HPDE6-E6E7 (cell line): Measurements from ENCODE around the gene CNTFR.
"Not testable (repeated sequence)": the region's sequence is repeated elsewhere in the genome, so short reads cannot be mapped to it uniquely, and the experiment has no call there.

ENCODE experiments used
- DNase-seq: peaks from one replicate; pipeline ENCODE4 v3.0.0; 2011; ENCODE audit warnings: missing footprints; ENCODE audit errors: extremely low spot score

The CNTFR gene, protein sequence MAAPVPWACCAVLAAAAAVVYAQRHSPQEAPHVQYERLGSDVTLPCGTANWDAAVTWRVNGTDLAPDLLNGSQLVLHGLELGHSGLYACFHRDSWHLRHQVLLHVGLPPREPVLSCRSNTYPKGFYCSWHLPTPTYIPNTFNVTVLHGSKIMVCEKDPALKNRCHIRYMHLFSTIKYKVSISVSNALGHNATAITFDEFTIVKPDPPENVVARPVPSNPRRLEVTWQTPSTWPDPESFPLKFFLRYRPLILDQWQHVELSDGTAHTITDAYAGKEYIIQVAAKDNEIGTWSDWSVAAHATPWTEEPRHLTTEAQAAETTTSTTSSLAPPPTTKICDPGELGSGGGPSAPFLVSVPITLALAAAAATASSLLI

DNA sequence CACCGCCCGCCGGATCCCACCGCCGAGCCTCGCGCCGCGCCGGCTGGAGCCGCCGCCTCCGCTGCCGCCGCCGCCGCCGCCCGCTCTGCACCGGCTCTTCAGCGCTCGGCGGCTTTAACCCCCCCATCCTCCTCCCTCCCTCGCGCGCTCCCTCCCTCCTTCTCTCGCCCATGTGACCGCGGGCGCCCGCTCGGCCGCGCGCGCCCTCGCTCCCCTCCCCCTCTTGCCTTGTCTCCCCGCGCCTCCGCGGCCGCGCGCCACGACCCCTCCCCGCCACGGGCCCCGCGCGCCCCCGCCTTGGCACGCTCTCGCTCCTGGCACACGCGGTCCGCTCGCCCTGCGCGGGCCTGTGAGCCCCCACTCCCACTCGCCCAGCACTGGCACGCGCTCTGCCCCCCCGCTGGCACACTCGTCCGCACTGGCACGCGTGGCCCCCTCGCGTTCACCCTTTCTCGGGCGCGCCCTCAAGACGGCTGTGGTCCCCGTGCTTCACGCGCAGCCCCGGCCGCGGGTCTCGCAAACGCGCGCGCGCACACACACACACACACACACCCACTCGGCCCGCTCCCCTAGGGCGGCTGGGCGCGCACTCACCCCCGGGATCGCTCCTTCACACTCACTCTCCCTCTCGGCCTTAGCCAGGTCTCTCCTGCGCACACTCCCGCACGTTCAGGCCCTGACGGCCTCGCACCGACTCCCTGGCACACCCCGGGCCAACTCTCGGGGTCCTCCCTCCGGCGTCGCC lies at the start of gene CNTFR:
Gene CNTFR (minus strand): TSS at position 89 of the 745 bp plus-strand sequence. CDS start 20,743 bp downstream, outside the sequence.
- DNase-seq: no peak

DNA sequence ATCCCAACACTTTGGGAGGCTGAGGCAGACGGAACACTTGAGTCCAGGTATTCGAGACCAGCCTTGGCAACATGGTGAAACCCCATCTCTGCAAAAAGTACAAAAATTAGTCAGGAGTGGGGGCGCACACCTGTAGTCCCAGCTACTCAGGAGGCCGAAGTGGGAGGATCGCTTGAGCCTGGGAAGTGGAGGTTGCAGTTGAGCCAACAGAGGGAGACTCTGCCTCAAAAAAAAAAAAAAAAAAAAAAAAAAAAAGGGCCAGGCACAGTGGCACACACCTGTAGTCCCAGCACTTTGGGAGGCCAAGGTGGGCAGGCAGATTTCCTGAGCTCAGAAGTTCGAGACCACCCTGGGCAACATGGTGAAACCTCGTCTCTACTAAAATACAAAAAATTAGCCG lies 49.8 kb upstream of the CNTFR start:
- DNase-seq: not testable (repeated sequence)

DNA sequence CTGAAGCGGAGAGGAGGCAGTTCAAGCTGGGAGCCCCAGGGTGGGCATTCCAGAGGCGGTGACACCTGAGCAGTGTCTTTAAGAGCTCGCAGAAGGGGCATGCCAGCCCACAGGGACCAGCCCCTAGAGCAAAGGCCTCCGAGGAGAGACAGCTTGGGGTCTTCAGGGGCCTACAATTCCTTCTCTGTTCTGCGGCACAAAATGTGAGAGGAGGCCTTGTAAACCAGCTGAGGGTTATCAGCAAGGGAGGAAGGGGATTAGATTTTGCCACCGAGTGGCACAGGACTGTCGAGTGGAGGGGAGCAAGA lies 48.6 kb upstream of the CNTFR start:
- no peak for DNase-seq

DNA sequence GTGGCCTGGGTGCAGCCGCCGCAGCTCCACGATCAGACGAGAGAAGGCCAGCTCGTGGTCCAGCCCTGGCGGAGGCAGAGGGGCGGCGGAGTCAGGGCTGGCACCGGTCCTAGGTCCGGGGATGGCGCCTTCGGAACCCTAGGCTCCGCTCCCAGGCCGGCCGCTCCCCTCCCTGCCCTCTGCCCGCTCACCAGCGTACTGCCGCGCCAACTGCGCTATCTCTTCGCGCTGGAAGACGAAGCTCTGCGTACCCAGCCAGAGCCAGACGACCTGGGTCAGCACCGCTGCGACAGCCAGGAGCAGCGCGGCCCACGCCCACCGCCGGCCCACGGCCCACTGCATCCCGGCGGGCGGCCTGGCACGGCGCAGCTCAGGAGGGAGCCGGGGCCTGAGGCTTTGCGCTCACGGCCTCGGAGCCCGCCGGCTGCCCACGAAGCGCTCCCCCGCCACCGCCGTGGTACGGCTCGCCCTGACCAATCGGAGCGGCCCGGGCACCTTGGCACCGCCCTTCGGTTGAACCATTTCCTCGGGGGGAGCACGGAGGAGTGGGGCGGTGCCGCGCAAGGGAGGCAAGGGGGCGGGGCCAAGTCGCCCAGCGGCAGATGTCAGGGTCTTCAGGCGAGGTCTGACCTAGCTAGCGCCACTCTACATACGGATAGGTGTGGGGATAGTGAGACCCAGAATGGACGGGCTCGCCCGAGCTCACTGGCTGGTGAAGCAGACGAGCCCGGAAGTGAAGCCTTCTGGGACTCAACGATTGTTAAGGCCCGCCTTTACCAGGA lies 48.0 kb upstream of the CNTFR start, which contains the start of gene SIGMAR1:
Gene SIGMAR1 (minus strand): TSS at position 432 of the 782 bp plus-strand sequence. CDS start 90 bp downstream, at position 342.
- DNase-seq: peak; percentile 93

DNA sequence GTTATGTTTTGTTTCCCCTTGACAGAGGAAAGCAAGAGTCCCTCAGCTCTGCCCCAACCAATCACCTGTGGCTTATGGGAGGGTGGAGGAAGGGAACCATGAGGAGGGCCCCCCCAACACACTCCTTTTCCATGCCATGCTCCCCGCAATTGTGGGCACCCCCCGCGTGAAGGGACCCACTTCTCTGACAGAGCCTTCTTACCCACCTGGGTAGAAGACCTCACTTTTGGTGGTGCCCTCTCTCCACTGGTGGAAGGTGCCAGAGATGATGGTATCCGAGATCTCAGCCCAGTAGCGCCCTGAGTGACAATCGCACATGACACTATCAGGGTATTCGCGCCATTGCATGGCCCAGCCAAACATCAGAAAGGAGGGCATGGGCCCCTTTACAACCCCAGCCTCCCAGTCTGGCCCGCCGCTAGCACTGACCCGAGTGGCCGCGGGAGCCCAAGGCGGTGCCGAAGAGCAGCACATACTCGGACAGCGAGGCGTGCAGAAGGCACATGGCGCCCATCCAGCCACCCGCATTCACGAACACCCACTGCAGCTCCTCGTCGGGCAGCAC lies 47.3 kb upstream of the CNTFR start:
- no peak for DNase-seq

DNA sequence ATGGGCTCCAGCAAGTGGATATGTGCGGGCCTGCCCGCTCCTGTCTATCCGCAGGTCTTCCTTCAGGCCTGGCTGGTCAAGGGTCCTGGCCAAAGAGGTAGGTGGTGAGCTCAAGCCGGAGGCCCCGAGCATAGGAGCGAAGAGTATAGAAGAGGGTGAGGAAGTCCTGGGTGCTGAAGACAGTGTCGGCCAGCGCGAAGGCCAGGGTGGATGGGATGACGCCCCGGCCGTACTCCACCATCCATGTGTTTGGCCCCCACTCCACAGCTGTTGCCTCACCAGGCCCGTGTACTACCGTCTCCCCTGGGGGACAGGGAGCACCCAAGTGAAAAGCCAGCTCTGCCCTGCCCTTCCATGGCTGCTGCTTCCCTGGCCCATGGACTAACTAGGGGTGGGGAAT lies 46.0 kb upstream of the CNTFR start:
- DNase-seq: no peak

DNA sequence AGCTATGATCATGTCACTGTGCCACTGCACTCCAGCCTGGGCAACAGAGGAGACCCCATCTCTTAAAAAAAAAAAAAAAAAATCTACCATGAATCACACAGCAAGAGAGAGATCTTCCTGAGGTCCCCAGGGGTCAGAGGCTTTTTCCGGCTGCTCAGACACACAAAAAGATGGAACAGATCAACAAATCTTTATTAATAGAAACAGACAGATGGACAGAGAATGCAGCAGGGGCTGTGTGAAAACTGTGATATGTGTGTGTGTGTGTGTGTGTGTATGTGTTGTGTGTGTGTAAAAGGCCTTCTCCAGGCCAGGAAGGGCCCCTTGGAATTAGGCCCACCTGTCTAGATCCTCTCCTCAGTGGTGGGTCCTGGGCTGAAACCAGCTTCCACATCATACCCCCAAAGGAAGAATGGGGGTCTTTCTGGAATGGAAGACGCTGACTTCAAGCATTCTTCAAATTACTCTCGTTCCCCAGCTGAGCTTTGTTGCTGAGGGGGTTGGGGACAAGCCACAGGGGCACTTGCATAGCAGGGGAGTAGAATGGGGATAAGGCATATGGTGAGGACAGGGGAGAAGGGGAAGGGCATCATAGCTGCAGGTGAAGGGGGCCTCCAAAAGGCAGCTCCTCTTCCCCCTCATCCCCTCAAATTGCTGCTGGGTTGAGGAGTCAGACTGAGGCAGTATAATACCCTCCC lies 45.2 kb upstream of the CNTFR start:
- no peak for DNase-seq

DNA sequence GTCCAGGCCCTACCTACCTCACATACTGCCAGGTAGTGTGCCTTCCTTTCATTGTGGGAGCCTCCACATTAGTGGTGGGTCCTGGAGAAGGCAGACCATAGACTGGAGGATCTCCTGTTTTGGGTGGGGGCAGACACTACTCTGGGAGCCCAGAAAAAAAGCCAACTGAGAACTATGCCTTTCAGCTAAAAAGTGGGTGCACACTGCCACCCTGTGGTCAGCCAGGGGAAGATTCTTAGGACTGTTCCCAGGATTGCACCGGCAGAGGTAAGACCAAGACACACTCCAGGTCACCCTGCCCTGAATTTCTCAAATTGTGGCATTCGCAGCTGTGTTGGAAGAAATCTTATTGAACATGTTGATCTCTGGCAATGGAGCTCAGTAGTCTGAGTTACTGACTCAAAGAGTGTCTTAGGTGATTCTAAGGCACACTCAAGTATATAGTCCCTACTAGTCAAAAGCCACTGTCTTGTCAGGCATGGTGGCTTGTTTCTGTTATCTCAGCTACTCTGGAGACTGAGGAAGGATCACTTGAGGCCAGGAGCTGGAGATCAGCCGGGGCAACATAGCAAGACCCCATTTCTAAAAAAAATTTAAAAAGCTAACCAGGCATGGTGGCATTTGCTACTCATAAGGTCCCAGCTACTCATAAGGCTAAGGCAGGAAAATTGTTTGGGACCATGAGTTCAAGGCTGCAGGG lies 44.5 kb upstream of the CNTFR start:
- DNase-seq: peak; percentile 71

DNA sequence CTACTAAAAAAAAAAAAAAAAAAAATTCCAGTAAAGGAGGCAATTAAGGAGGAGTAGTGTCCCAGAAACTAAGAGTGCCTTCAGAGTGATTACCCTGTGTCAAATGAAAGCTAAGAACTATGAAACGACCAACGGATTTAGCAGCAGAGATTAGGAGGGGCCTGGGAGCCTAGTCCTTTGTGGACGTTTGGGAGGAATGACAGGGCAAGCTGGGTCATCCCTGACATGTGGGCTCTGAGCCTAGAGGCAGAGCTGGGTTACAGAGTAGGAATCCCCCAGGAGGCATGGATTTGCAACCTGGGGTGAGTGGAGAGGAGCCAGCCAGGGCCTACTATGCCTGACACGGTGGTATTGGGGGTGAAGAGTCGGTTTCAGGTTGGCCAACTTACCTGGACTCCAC lies 43.6 kb upstream of the CNTFR start:
- no peak for DNase-seq

DNA sequence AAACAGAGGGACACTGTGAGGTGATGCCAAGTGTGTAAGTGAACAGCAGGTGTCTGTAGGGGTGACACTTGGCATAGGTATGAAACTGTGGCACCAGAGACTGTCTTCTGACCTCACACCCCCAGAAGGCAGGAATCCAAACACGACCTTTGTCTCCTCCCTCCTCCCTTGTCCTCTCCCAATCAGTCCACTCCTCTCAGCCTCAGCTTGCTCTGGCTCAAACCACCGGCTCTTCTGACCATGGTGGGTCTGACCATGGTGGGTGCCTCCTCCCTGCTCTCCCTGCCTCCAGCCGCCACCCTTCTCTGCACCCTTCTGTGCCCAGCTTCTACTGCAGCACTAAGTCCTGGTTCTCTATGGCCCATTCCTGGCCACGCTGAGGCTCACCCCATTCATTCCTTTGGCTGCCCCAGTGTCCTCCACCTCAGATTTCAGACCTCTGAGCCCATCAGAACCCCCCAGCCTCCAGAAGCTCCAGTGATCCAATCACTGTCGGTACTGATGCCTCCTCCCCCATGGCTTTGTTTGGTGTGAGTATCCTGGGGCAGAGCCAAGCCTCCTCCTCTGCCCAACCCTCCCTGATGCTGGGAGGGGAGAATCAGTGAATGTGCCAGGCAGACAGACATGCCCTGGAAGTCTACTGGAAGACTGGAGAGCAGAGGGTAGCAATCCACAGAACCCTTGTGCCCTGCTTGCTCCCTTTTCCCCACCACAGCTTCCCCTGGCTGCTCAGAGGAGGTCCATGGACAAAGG lies 41.1 kb upstream of the CNTFR start:
- no peak for DNase-seq

DNA sequence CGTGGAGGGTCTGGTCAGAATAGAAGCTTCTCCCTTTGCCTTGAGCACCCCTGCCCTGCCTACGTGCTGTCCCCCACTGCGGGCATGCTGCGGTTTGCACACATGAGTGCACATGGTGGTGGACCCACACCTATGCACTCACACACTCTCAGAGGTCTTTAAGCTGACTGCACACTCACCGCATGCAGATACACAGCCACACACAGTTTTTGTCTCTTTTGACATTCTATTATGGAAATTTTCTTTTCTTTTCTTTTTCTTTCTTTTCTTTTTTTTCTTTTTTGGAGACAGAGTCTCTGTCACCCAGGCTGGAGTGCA lies 39.9 kb upstream of the CNTFR start:
- DNase-seq: no peak

DNA sequence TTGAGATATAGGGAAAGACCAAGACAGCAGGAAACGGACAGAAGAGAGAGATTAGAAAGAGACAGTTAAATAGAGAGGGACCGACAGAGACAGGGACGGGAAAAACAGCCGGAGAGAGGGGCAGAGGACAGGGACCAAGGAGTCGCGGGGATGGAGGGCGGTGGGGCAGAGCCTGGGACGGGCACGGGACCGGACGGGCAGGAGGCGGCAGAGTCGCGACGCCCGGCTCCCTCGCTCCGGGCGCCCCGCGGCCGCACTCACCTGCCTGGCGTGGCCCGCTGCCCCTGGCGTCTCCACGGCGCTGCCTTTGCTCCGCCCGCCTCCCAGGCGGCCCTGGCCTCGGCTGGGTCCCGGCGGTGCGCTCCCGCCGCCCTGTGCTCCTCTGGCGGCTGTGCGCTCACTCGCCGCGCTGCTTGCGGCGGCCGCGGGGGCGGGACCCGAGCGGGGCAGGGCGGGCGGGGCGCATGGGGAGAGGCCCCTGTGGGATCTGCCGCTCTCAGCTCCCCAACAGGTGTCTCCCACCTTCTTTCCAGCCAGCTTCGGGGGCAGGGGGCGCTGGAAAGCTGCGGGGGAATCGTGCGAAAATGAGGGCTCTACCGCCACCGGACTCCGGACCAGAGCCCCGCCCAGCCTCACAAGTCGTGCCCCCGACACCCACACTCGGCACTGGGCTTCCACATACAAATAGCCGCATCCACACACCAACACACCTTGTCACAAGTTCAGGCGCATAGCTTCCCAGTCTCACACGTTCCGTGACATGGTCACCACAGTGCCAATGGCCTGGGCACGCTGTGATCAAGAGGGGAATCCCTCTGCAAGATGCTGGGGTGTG lies 39.3 kb upstream of the CNTFR start, which contains the start of gene ARID3C:
Gene ARID3C (minus strand): TSS at position 411 of the 835 bp plus-strand sequence. CDS start 1,052 bp downstream, outside the sequence.
- no peak for DNase-seq

DNA sequence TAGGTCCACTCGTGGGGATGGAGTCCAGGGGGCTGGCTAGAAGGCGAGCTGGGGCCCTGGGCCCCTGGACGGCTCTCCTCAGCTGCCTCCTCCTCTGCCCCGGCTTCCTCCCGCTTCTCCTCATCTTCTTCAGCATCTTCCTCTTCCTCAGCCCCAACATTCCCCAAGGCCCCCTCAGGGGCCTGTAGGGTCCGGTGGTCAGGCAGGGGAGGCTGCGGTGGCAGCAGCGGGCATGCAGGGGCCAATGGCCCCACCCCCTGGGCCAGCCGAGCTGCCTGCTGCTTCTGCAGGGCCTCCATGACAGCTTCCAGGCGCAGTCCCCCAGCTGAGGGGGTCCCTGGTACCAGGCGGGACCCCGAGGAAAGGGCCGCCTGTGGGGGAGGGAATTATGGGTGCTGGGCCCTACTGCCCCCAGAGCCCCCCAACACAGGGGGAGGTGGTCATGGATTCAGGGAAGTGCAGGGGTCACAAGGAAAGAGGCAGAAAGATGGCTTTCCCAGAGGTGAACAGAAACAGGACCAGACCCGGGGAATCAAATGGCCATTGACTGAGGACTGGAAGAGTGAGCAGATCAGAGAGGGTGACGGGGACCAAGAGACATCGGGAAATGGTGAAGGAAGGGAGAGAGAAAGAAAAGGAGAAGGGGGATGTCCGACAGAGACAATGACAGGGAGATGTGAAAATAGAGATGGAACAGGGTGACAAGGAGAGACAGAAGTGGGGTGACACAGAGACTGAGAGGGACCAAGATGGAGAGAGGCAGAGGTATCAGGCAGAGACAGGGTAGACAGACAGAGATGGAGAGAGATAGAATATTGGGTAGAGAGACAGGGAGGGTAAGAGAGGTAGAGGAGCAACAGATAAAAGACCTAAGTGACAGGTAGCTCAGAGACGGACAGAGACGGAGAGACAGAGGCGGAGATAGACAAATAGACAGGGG lies 38.5 kb upstream of the CNTFR start:
- no peak for DNase-seq

DNA sequence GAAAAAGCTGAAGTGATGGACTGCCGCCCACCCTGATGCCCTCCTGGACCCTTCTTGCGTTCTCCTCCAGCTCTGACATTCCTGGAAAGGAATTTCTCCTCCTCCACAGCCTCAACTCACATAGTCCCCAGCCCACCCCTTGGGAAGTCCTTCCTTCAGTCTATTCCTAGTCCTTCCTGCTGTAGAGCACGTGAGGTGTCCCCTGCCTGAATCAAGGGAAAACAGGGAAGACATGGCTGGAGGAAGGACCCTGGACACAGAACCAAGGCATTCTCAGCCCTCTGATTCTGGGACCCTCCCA lies 35.6 kb upstream of the CNTFR start:
- no peak for DNase-seq

DNA sequence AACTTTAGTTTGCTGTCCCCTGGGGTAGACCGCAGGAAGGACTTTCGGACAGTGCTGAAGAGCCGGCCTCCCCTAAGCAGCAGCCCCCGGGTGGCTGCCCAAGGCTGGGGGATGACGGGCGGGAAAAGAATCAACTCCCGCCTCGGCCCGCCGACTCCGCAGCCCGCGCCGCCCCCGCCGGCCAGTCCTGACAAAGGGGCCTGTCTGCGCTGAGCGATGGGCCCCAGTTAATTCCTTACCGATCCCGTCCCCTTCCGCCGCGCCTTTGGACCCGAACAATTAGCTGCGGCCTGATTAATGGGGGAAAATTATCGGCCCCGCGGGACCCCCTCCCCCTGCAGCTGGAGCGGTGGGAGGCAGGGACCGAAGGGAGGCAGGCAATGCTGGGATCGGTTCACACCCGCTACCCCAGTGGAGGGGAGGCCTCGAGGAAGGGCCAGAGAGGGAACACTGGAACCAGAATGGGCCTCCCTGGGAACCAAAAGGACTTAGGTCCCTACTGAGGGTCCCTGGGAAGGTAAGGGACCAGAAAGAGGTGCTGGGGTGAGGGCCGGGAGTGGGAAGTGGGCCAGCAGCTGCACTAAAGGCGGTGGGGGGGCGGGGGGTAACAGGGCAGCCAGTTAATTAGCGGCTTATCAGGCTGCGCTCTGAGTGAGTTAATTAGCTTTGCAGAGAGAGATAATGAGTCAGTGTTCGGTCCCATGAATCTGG lies 35.1 kb upstream of the CNTFR start:
- no peak for DNase-seq

DNA sequence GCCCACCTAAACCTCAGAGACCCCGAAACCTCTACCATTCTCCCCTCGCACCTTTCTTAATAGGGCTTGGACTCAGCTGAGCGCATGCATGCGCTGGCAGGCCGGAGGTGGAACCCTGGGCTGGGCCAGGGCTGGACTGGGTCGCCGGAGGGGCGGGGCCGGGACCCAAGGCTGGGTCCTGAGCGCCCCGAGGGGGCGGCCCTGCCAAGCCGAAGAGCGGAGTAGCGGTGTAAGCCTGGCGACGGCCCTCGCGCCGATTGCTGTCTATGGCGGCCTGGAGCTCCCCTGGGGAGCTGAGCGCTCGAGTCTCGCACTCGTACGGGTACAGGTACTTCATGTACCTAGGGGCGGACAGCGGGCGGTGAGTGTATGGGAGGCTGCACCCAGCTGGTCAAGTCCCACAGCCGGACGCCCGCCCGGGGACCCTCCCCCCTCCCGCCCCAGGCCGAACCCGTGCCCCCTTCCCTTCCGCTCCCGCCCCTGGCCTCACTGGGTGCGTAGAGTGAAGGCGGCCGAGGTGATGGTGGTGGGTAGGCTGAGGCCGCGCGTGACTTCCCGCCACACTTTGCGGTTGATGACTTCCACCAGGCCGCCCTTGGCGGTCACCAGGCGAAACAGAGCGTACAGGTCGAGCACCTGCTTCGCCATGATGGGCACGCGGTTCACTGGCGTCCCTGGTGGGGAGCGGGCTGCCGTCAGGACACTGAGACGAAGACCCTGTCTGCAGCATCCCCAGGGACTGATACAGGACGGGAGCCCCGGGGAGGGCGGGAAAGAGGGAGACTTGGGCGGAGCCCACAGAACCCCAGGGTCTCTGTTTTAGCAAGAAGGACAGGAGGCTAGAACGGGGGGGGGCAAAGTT lies 34.1 kb upstream of the CNTFR start:
- DNase-seq: no peak
